ENCODE measurements around the gene TNKS2.

TNKS2 gene

GRCh38 chr10:91766676-91767075, 31.6 kb upstream of the TNKS2 start:
- TF ChIP-seq, protein P1, sequence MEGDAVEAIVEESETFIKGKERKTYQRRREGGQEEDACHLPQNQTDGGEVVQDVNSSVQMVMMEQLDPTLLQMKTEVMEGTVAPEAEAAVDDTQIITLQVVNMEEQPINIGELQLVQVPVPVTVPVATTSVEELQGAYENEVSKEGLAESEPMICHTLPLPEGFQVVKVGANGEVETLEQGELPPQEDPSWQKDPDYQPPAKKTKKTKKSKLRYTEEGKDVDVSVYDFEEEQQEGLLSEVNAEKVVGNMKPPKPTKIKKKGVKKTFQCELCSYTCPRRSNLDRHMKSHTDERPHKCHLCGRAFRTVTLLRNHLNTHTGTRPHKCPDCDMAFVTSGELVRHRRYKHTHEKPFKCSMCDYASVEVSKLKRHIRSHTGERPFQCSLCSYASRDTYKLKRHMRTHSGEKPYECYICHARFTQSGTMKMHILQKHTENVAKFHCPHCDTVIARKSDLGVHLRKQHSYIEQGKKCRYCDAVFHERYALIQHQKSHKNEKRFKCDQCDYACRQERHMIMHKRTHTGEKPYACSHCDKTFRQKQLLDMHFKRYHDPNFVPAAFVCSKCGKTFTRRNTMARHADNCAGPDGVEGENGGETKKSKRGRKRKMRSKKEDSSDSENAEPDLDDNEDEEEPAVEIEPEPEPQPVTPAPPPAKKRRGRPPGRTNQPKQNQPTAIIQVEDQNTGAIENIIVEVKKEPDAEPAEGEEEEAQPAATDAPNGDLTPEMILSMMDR (conservative IDR thresholded peaks at IDR 0.05; ENCODE audit: low read depth, low read length): no peak
- DNase-seq (ENCODE audit: low read depth): no peak
- no peak overlapping the region for H3K4me3 ChIP-seq (ENCODE audit: low read depth, low read length)

DNA sequence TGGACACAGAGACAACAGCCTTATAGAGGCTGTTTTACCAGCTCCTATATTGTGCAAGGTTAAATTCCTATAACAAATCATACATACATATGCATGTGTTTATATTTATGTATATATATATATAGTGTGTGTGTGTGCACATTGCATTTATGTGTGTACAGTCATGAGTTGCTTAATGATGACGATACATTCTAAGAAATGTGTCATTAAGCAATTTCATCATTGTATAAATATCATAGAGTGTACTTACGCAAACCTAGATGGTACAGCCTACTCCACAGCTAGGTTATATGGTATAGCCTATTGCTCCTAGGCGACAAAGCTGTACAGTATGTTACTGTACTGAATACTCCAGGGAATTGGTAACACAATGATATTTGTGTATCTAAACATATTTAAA, 30.1 kb upstream of the TNKS2 start:
- peak; percentile 12 for DNase-seq (ENCODE audit: low read depth)
- TF ChIP-seq, protein P1 (conservative IDR thresholded peaks at IDR 0.05; ENCODE audit: low read depth, low read length): no peak
- no peak overlapping the region for H3K4me3 ChIP-seq (ENCODE audit: low read depth, low read length)

GRCh38 chr10:91771907-91772306, 26.3 kb upstream of the TNKS2 start:
- TF ChIP-seq, protein P1 (conservative IDR thresholded peaks at IDR 0.05; ENCODE audit: low read depth, low read length): no peak
- H3K4me3 ChIP-seq (ENCODE audit: low read depth, low read length): no peak overlapping the region
- no peak for DNase-seq (ENCODE audit: low read depth)

- TF ChIP-seq, protein P1 (conservative IDR thresholded peaks at IDR 0.05; ENCODE audit: low read depth, low read length): no peak
- no peak overlapping the region for H3K4me3 ChIP-seq (ENCODE audit: low read depth, low read length)
- no peak for DNase-seq (ENCODE audit: low read depth)
Measured at GRCh38 chr10:91772461-91772860, 25.8 kb upstream of the TNKS2 start.

DNA sequence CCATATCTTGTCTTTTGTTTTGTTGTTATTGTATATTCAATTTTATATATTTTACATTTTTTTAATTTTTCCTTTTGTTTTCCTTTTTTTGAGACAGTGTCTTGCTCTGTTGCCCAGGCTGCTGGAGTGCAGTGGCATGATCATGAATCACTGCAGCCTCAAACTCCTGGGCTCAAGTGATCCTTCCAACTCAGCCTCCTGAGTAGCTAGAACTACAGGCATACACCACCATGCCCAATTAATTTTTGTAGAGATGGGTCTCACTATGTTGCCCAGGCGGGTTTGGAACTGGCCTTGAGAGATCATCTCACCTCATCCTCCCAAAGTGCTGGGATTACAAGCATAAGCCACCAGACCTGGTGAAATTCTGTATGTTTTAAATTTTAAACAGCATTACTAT, 25.4 kb upstream of the TNKS2 start:
- TF ChIP-seq, protein P1 (conservative IDR thresholded peaks at IDR 0.05; ENCODE audit: low read depth, low read length): no peak
- no peak for DNase-seq (ENCODE audit: low read depth)
- H3K4me3 ChIP-seq (ENCODE audit: low read depth, low read length): no peak overlapping the region

GRCh38 chr10:91774571-91774970, 23.7 kb upstream of the TNKS2 start:
- TF ChIP-seq, protein P1 (conservative IDR thresholded peaks at IDR 0.05; ENCODE audit: low read depth, low read length): no peak
- H3K4me3 ChIP-seq (ENCODE audit: low read depth, low read length): no peak overlapping the region
- no peak for DNase-seq (ENCODE audit: low read depth)

GRCh38 chr10:91775731-91776130, 22.5 kb upstream of the TNKS2 start:
- no peak for DNase-seq (ENCODE audit: low read depth)
- TF ChIP-seq, protein P1 (conservative IDR thresholded peaks at IDR 0.05; ENCODE audit: low read depth, low read length): no peak
- H3K4me3 ChIP-seq (ENCODE audit: low read depth, low read length): no peak overlapping the region

Data from choroid plexus epithelial cell (primary cell).